ENCODE results near the gene VPS33A. TPM values are rescaled to one million over a fixed set of nuclear protein-coding genes. Genes with fewer than 3 reads are reported as not detected.
"Not testable (repeated sequence)": the region's sequence is repeated elsewhere in the genome, so short reads cannot be mapped to it uniquely, and the experiment has no call there.

The VPS33A gene
- total and polyA plus RNA-seq, 2 donors, result 12.4 to 17.0 TPM

DNA sequence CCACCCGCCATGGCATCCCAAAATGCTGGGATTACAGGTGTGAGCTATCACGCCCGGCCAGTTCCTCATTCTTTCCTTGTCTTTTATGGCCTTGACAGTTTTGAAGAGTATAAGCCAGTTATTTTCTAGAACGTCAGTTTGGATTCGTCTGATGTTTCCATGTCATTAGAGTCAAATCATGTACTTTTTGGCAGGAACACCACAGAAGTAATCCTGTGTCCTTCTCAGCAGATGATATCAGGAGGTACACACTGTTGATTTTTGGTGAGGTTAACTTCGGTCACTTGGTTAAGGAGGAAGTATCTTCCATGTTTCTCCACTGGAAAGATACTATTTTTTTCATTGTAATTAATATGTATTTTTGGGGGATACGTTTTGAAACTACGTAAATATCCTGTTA, 25.1 kb upstream of the VPS33A start:
- 94% methylated on average over 8 of the region's 8 CpGs for WGBS
- H3K4me3 ChIP-seq (ENCODE audit: low read depth, low read length), result no peak overlapping the region
- H3K4me1 ChIP-seq (ENCODE audit: insufficient read depth), result no peaks in the 10 kb centered on the region
- H3K27ac ChIP-seq (ENCODE audit: low read depth), result no peak overlapping the region
- no peak for DNase-seq (ENCODE audit: extremely low spot score)
- H3K36me3 ChIP-seq (ENCODE audit: insufficient read depth), result no peaks in the 10 kb centered on the region

- H3K4me1 ChIP-seq (ENCODE audit: insufficient read depth), result no peaks in the 10 kb centered on the region
- no peak overlapping the region for H3K4me3 ChIP-seq (ENCODE audit: low read depth, low read length)
- WGBS, result 97% methylated on average over 5 of the region's 5 CpGs
- no peak for DNase-seq (ENCODE audit: extremely low spot score)
- peaks cover 2% of the 10 kb centered on the region for H3K36me3 ChIP-seq (ENCODE audit: insufficient read depth)
- no peak overlapping the region for H3K27ac ChIP-seq (ENCODE audit: low read depth)
Observed at GRCh38 chr12:122283680-122284079, 17.4 kb upstream of the VPS33A start.

- 56% methylated on average over 4 of the region's 4 CpGs for WGBS
- no peak for DNase-seq (ENCODE audit: extremely low spot score)
- H3K36me3 ChIP-seq (ENCODE audit: insufficient read depth), result peaks cover 7% of the 10 kb centered on the region
Observed at GRCh38 chr12:122282061-122282460, 15.8 kb upstream of the VPS33A start.

DNA sequence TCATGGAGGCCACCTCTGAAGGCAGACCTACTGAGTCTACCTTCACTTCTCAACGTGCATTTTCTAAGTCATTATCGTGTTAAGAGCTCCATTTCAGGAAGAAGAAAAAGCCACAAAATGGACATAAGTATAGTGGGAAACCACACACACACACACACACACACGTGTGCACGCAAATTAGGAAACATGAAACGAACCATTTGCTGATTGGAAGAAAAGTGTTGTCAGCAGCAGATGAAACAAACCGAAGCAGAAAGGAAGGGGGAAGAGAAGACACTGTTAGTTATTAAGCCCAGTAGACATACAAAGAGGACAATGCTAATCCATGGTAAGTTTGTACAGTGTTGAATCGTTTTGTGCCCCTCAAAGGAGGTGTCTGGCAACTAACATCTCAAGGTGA, 9.9 kb upstream of the VPS33A start:
- no peak for DNase-seq (ENCODE audit: extremely low spot score)
- 87% methylated on average over 7 of the region's 7 CpGs for WGBS
- Histone ChIP-seq H3K27ac (ENCODE audit: low read depth) (no peak overlapping the region), H3K36me3 (ENCODE audit: insufficient read depth) (peaks cover 10% of the 10 kb centered on the region), H3K4me3 (ENCODE audit: low read depth, low read length) (no peak overlapping the region), H3K4me1 (ENCODE audit: insufficient read depth) (no peaks in the 10 kb centered on the region)

More at GRCh38 chr12:122282061-122282460, 15.8 kb upstream of the VPS33A start:
- H3K4me1 ChIP-seq (ENCODE audit: insufficient read depth), result no peaks in the 10 kb centered on the region
- H3K27ac ChIP-seq (ENCODE audit: low read depth), result peak overlapping the region; percentile 2
- H3K4me3 ChIP-seq (ENCODE audit: low read depth, low read length), result no peak overlapping the region

DNA sequence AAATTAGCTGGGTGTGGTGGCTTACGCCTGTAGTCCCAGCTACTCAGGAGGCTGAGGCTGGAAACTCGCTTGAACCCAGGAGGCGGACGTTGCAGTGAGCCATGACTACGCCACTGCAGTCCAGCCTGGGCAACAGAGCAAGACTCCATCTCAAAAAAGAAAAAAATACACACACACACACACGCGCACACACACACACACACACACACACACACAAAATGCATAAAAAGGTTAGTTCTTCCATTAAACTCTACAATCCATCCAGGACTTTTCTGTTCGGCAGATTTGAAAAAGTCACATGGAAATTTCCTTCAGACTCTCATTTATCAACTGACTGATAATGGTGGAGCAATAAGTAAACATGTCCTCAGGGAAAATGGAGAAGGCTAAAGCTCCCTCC, 9.2 kb upstream of the VPS33A start:
- Histone ChIP-seq H3K4me1 (ENCODE audit: insufficient read depth) (no peaks in the 10 kb centered on the region), H3K27ac (ENCODE audit: low read depth) (no peak overlapping the region), H3K36me3 (ENCODE audit: insufficient read depth) (peaks cover 8% of the 10 kb centered on the region), H3K4me3 (ENCODE audit: low read depth, low read length) (no peak overlapping the region)
- 90% methylated on average over 8 of the region's 8 CpGs for WGBS
- no peak for DNase-seq (ENCODE audit: extremely low spot score)

DNA sequence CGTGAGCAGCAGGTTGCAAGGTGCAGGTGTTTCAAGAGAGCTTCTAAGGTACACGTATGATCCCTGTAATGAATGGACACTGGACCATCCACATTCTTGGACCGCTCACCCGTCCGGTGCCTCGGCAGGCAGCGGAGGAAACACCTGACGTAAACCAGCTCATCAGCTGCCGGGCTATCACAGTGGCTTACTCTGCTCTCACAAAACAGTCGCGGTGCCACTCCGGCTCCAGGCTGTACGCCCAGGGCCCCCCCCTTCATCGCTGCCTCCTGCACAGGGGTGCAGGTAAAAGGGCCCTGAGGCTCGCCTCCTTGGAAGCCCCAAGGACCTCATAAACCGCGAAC, 436 bp downstream of the VPS33A start:
- Histone ChIP-seq H3K36me3 (ENCODE audit: insufficient read depth) (peaks cover 2% of the 10 kb centered on the region), H3K4me1 (ENCODE audit: insufficient read depth) (no peaks in the 10 kb centered on the region), H3K27ac (ENCODE audit: low read depth) (peak overlapping the region; percentile 66), H3K4me3 (ENCODE audit: low read depth, low read length) (peak overlapping the region; percentile 65)
- no peak for DNase-seq (ENCODE audit: extremely low spot score)
- WGBS, result under 1% methylated on average over 17 of the region's 17 CpGs

- H3K36me3 ChIP-seq (ENCODE audit: insufficient read depth), result peaks cover 2% of the 10 kb centered on the region
- no peaks in the 10 kb centered on the region for H3K4me1 ChIP-seq (ENCODE audit: insufficient read depth)
- no peak for DNase-seq (ENCODE audit: extremely low spot score)
- H3K4me3 ChIP-seq (ENCODE audit: low read depth, low read length), result peak overlapping the region; percentile 65
- 18% methylated on average over 1 of the region's 1 CpG for WGBS
- no peak overlapping the region for H3K27ac ChIP-seq (ENCODE audit: low read depth)
Observed at GRCh38 chr12:122265476-122265875, 818 bp downstream of the VPS33A start.

DNA sequence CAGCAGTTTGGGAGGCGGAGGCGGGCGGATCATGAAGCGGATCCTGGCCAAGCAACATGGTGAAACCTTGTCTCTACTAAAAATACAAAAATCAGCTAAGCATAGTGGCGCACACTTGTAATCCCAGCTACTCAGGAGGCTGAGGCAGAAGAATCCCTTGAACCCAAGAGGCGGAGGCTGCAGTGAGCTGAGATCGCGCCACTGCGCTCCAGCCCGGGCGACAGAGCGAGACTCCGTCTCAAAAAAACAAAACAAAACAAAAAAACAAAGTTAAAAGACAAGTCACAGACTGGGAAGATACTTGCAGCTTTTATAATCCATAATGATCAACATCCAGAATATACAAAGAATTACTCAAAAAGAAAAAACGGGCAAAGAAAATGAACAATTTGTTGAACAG, 5.6 kb downstream of the VPS33A start:
- not testable (repeated sequence) for DNase-seq (ENCODE audit: extremely low spot score); H3K4me3 ChIP-seq (ENCODE audit: low read depth, low read length); H3K4me1 ChIP-seq (ENCODE audit: insufficient read depth); H3K36me3 ChIP-seq (ENCODE audit: insufficient read depth); H3K27ac ChIP-seq (ENCODE audit: low read depth)
- 90% methylated on average over 14 of the region's 14 CpGs for WGBS

- not testable (repeated sequence) for H3K36me3 ChIP-seq (ENCODE audit: insufficient read depth); DNase-seq (ENCODE audit: extremely low spot score); H3K4me1 ChIP-seq (ENCODE audit: insufficient read depth); H3K27ac ChIP-seq (ENCODE audit: low read depth); H3K4me3 ChIP-seq (ENCODE audit: low read depth, low read length)
- WGBS, result 92% methylated on average over 4 of the region's 4 CpGs
Observed at GRCh38 chr12:122258939-122259338, 7.4 kb downstream of the VPS33A start.

- H3K4me3 ChIP-seq (ENCODE audit: low read depth, low read length); H3K27ac ChIP-seq (ENCODE audit: low read depth); H3K36me3 ChIP-seq (ENCODE audit: insufficient read depth); DNase-seq (ENCODE audit: extremely low spot score); H3K4me1 ChIP-seq (ENCODE audit: insufficient read depth): not testable (repeated sequence)
- WGBS, result 97% methylated on average over 4 of the region's 4 CpGs
Observed at GRCh38 chr12:122258462-122258861, 7.8 kb downstream of the VPS33A start.

DNA sequence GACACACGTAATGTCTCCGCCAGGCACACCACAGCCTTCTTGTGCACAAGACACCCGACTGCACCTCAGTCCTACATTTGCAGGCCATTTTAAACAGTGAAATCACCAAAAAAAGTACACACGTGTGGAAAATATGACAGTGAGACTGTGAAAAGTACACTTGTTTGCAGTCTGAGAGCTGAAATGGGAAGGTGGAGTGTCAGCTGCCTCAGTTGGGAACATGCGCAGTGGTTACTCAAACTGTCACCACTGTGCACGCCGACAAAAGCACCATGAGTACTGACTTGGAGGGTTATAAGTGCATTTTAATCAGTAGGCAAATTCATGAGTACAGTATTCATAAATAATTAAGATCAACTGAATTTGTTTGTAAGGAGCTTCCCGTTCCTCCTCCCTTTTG, 15.8 kb downstream of the VPS33A start:
- no peak for DNase-seq (ENCODE audit: extremely low spot score)
- H3K36me3 ChIP-seq (ENCODE audit: insufficient read depth), result no peaks in the 10 kb centered on the region
- H3K4me3 ChIP-seq (ENCODE audit: low read depth, low read length), result no peak overlapping the region
- H3K27ac ChIP-seq (ENCODE audit: low read depth), result no peak overlapping the region
- 95% methylated on average over 8 of the region's 8 CpGs for WGBS
- H3K4me1 ChIP-seq (ENCODE audit: insufficient read depth), result no peaks in the 10 kb centered on the region

- no peak for DNase-seq (ENCODE audit: extremely low spot score)
- Histone ChIP-seq H3K4me1 (ENCODE audit: insufficient read depth) (no peaks in the 10 kb centered on the region), H3K36me3 (ENCODE audit: insufficient read depth) (no peaks in the 10 kb centered on the region), H3K4me3 (ENCODE audit: low read depth, low read length) (no peak overlapping the region), H3K27ac (ENCODE audit: low read depth) (no peak overlapping the region)
- WGBS, result 95% methylated on average over 6 of the region's 6 CpGs
Observed at GRCh38 chr12:122250047-122250446, 16.2 kb downstream of the VPS33A start.

- DNase-seq (ENCODE audit: extremely low spot score), result no peak
- no peaks in the 10 kb centered on the region for H3K36me3 ChIP-seq (ENCODE audit: insufficient read depth)
- WGBS, result 95% methylated on average over 1 of the region's 1 CpG
- no peak overlapping the region for H3K27ac ChIP-seq (ENCODE audit: low read depth)
- H3K4me1 ChIP-seq (ENCODE audit: insufficient read depth), result no peaks in the 10 kb centered on the region
- no peak overlapping the region for H3K4me3 ChIP-seq (ENCODE audit: low read depth, low read length)
Observed at GRCh38 chr12:122245553-122245952, 20.7 kb downstream of the VPS33A start.

- Histone ChIP-seq H3K27ac (ENCODE audit: low read depth) (no peak overlapping the region), H3K4me1 (ENCODE audit: insufficient read depth) (no peaks in the 10 kb centered on the region), H3K4me3 (ENCODE audit: low read depth, low read length) (no peak overlapping the region), H3K36me3 (ENCODE audit: insufficient read depth) (peaks cover 2% of the 10 kb centered on the region)
- WGBS, result 84% methylated on average over 11 of the region's 11 CpGs
- DNase-seq (ENCODE audit: extremely low spot score), result no peak
Observed at GRCh38 chr12:122244565-122245371, 21.5 kb downstream of the VPS33A start.

Data from urinary bladder (tissue), 4 donors.